Bone marrow (tissue), 2 donors: ENCODE results near the gene SLC9A5.

Experiments used
- DNase-seq, 2 donors: peaks; one replicate each; lab custom pipeline; 2025; lab: John Stamatoyannopoulos, UW

The SLC9A5 gene

DNA sequence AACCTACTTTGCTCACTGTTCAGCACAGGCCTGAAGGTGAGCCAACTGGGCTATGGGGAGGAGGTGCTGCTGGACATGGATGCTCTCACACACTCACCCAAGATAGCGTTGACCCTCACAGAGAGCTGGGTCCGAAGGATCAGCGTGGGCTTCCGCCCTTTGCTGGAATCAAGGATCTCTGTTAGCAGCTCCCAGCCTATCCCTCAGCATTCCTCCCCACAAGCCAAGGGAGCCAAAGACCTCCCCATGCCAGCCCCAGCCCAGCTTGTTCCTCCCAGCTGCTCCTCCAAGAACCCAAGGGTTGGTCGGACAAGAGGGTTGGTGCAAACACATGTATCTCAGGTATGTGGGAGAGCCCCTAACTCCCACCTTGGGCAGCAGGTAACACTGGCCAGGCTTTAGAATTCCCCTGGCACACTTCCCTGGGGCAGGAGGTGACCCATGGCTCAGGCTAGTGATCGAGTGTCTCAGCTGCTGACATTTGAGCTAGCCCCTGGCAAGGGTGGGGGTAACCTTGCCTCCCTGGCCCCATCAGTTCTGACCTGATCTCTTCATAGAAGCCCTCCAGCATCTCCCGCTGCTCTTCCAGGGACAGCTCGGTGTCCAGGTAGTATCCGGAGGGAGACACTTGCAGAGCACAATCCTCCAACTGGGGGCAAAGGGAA, 9.8 kb upstream of the SLC9A5 start:
- no peak for DNase-seq

DNA sequence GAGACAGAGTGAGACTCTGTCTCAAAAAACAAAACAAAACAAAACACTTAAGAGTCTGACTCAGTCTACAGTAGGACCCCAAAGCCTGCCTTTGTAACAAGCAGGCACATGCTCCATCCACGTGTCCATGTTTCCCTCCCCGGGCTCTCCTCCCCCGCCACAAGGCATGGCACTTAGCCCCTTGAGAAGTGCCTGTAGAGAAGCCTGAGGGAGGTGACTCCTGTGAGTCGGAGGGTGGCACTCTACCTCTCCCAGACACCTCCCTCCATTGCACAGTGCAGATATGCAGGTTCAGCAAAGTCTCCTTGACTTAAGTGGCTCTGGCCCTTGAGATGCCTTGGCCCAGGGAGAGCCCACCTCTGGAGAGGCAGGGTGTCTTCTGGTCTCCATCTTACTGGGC, 8.3 kb upstream of the SLC9A5 start:
- no peak for DNase-seq

DNA sequence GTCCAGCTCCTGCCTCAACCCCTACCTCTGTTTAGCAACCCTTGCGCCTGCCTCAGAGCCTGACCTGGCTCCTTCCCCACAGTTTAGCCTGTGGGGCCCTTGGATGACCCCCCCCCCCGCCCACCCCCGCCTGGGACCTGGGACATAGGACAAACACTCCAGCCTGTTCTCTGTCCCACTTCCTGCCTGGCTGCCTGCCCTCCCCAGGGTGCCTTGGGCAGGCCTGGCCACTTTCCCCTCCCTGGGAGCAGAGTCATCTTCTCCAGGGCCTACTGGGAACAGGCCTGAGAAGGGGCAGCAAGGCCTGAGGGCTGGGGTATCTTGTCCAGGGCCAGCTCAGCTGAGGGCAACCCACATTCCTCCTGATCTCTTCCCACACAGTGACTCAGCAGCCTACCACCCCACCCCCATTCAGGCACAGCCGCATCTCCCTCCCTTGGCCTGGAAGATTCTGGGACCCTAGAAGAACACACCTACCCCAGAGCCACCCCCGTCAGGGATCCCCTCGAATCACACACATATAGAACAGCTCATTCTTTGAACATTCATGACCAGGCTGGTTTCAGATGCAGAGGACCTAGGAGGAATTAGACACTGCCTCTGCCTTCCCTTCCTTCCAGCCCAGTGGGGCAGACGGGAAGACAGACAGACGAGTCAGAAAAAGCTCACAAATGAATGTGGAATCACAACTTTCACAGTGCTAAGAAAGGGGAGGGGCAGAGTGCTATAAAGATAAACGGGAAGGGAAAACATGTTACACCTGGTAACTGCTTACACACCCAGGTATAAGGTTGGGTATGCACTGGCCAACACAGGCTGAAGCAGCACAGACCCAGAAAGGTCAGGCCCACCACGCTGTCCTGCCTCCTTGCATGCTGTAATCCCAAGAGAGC, 7.5 kb upstream of the SLC9A5 start:
- no peak for DNase-seq

DNA sequence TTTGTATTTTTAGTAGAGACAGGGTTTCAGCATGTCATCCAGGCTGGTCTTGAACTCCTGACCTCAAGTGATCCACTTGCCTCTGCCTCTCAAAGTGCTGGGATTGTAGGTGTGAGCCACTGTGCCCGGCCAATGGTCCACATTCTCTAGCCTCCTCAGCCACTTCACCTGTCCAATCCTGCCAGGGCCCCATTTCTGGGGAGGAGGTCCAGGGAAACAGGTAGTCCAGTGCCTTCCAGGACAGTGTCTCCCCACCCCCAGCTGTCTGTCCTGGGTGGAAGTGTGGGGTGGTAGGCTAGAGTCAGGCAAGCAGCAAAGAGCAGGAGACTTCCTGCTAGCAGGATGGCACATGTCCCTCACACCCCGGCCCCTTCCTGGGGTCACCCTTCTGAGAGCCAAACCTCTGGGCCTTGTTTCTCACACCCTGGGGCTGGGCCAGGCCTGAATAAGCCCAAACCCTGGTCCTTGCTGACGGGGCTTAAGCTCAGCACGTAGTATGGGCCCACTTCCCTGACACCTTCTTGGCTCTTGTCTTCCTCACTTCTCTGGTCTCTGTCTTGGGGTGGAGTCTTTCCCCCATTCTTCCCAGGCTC, 6.5 kb upstream of the SLC9A5 start:
- no peak for DNase-seq

DNA sequence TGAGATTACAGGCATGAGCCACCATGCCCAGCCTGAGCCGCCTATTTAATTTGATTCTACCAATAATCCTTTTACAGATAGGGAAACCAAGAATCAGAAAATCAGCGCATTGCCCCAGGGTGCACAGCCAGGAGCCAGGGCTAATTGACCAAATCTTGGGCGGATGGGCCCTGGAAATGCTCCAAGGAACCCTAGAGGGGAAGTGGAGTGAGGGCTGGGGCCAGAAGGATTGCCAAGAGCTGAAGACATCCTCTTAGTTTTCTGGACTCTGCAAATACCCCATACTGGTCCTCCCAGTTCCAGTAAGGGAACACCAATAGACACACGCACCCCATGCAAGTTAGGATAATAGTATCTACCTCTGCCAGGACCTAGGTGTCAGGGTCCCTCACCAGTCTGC, 5.3 kb upstream of the SLC9A5 start:
- DNase-seq = no peak

DNA sequence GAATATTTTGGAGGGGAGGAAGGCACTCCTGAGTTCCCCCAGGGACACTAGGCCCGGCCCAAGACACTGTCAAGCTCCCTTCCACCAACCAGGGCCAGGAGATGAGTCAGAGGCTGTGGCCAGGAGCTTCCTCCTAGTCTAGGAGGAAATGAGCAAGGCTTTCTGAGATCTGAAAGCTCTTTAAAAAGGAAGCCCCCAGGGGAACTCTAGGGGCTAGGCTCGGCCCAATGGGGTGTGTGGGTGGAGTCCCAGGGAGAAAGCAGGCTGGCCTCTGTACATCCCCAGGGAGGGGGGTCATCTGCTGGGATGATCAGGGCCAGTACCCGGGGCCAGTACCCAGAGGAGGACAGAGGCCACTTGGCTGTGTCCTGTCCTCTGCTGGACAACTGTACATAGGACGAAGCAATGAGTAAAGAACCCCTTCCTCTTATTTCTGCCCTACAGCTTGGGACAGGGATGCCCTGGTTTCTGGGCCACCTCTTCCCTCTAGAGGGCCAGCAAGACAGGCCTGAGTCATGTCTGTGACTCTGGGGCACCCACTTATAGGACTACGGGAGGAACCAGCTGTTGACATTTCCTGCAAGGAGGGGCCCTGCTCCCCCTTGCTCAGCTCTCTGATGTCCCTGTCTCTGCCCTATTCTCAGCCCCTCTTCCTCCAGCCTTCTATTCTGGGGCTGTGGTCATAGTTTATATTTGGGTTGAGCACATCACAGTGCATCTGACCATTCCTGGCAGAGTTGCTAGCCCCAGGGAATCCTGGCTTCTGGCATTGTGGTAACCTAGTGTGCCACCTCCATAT, 4.2 kb upstream of the SLC9A5 start:
- DNase-seq = peak; percentile 82 to 98

DNA sequence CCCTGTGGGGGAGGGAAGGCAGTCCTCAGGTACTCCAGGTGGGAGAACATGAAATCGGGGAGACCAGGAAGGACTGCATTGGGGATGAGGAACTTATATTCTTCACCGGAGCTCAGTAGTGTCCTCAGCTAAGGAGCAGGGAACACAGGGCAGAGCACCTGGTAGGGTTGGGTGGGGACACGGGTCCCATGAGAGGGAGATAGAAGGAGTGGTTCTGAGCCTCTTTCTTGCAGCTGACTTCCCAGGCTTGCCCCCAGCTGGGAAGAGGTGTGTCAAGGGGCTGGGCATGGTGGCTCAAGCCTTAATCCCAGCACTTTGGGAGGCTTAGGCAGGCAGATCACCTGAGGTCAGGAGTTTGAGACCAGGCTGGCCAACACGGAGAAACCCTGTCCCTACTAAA, 3.6 kb upstream of the SLC9A5 start:
- no peak for DNase-seq

DNA sequence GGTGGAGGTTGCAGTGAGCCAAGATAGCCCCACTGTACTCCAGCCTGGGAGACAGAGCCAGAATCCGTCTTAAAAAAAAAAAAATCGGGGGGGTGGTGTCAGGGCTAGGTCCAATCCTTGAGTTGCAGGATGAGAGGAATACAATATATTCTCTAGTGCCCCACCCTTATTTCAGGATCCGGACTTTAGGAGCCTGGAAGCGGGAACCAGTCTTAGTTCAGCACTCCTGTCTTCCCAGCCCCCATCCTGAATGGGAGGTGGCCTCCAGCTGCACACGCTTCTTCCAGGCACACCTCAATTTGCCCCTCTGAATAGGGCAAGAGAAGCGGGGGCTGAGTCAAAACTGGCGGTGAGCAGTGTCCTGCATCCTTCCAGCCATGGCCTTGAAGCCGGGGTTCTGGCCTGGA, 3.1 kb upstream of the SLC9A5 start:
- DNase-seq = no peak

DNA sequence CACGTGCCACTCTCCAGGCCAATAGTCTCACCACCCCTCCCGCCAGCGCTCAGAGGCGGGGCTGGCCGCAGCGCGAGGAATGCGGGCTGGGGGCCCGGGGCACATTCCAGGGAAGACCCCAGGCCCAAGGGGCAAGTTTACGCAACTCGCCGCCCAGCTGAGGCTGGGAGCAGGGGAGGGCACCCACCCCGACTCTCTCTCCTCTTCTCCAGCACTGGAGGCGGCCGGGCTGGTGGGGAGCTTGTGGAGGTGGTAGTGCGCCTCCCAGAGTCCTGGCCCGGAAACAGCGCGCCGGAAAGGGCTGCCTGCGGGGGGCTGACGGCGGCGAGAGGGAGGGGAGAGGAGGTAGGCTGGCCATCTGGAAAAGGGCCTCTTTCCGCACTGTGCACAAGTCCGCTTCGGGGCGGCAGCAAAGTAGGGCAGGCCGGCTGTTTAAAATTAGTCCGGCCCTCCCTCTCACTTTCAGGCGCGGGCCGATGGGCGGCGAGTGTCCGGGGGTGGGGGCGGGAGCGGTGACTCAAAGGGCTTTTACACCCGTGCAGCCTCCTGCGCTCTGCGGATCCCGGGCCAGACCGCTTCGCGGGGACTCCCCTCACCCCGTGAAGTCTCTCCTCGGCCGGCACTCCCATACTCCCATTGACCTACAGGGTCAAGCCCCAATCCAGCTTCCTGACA, 2.6 kb upstream of the SLC9A5 start:
- peak; percentile 34 to 82 for DNase-seq

DNA sequence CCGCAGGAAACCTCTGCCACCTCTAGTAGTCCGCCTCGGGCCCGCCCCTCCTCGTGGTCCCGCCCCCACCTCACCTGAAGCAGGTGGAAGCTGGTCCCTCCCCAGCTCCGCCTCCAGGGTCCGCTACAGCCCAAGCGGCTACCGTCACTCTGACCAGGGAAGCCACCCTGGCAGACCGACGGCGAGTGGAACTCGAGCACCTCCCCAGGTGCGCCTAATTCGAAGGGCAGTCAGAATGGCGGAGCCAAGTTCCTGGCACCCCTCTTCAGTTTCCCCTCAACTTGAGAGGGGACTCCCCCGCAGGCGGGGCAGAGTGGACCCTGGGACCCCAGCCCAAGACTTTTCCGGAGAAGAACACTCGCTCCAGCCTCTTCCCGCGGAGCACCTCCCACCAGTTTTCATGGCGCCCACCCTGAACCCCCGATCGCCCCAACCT, 2.0 kb upstream of the SLC9A5 start:
- DNase-seq = no peak

DNA sequence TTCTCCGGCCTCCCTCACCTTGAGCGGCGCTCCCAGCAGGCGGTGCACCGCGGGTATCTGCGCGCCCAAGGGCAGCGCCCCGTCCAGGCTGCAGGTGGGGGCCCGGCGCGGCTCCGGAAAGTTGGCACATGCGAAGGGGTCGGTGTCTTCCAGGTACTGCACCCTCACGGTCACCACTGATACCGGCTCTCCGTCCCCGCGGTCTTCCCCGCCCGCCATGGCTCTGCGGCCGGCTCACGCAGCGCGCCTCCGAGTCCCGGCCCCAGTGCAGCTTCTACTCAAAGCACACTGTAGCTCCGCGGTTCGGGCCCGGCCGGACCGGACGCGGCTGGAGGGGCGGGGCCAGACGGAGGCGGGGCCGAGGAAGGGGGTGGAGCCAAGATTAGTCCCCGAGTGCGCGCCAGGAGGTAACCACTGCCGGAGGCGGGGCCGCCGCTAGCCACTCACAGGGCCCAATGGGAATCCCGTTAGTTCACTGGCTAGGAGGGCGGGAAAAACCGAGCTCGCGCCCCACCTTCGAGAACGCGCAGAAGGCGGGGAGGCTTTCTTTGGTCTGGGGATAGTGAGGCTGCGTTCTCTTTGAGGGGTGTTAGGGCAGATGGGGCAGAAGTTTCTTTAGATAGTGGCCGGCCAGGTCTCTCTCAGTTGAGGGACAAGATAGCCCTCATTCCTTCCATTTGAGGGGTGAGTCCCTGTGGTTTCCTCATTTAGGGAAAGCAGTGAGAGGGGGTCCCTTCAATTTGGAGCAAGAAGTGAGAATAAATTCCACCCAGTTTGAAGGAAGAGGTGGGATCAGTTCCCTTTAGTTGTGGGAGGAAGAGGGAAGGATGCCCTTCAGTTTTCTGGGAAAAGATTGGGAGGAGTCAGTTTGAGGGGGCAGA, 1.3 kb upstream of the SLC9A5 start, which contains the start of gene FHOD1:
Gene FHOD1, minus strand, starts transcription at position 290 of the 881 bp plus-strand sequence. Its CDS starts 71 bp downstream, at position 219.
- peak; percentile 92 to 95 for DNase-seq

DNA sequence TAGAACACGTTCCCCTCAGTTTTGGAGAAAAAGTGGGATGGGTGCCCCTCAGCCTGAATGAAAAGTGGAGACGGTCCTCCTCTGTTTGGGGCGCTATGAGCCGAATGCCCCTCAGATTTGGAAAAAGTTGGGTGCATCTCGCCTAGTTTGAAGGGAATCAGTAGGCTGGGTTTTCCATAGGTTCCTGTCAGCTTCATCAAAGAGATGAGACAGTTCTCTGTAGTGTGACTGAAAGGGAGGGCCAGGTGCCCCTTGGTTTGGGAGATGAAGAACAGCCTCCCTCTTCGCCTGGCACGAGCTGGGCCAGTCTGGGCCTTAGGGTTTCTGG, 742 bp upstream of the SLC9A5 start:
- no peak for DNase-seq

DNA sequence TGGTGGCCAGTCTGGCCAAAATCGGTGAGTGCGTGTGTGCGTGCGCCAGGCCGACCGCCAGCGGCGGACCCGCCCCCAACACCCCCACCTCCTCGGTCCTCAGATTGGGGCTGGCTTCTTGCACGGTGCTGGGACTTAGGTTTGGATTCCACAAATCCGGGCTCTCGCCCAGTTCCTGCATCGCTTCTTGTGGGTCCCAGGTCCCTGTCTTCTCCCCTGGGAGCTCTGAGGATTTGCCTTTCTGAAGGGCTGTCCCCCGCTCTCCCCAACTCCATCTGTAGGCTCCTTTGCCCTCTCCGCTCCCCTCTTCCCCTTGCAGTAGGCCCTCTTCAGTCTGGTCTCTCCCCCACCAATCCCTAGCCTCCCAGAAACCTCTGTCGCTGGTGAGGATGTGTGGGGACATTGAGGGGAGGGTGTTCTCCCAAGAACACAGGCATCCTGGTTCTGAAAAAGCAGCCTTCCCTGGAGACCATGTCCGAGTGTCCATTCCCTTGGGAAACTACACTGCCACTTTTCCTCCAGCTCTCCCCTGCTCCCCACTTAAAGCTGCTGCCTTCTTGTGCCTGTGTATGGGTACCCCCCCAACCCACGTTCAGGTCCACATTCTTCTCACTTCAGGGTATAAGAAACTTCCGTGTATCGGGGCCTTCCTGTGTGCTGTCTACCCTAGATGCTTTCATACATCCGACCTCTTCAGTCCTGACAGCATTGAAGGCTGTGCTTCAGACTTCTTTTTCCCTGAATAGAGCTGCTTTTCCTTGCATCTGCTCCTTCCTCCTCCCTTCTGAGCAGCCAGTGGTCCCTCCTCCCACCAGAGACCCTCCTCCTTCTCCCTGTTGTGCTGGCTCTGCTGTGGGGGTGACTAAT, 632 bp downstream of the SLC9A5 start:
- DNase-seq = no peak

DNA sequence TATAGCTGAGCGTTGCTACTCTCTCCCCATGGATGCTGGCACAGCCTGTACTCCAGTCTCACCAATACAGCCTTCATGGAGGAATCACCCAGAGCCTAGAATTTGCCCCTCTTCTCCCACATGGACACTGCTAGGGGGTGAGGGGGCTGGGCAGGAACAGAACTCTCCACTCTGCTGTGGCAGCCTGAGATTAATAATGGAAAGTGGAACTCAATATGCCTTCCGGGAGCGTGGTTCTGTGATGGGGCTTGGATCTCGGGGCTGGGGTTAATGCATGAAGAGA, 1.2 kb downstream of the SLC9A5 start:
- DNase-seq = no peak

DNA sequence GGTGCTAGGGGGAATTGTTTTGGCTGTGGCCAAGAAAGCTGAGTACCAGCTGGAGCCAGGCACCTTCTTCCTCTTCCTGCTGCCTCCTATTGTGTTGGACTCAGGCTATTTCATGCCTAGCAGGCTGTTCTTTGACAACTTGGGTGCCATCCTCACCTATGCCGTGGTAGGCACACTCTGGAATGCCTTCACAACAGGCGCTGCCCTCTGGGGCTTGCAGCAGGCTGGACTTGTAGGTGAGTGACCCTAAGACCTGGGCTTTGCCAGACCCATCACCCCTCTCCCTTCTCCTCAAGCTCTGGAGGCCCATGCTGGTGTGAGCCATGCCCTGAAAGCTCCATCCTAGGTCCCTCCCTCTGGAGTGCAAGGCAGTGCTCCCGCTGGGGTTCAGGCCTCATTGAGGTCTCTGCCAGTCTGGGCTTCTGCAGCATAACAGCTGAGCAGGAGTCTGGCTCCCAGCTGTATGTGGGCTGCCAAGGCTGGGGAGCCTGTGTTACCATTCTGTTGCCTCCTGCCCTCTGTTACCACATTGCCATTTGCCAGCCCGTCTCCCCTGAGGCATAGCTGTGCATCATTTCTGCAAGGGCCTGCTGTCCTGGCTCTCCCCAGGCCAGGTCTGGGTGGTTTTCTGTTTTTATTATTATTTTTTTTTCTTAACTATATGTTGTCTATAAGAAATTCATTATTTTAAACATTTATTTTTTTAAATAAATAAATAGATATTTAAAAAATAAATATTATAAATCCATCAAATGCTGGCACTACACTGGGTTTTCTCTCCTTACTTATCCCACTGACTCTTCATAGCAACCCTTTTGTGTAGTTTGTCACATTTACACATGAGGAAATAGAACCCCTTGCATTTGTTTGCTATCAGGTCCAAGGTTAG, 4.1 kb downstream of the SLC9A5 start:
- DNase-seq = no peak

DNA sequence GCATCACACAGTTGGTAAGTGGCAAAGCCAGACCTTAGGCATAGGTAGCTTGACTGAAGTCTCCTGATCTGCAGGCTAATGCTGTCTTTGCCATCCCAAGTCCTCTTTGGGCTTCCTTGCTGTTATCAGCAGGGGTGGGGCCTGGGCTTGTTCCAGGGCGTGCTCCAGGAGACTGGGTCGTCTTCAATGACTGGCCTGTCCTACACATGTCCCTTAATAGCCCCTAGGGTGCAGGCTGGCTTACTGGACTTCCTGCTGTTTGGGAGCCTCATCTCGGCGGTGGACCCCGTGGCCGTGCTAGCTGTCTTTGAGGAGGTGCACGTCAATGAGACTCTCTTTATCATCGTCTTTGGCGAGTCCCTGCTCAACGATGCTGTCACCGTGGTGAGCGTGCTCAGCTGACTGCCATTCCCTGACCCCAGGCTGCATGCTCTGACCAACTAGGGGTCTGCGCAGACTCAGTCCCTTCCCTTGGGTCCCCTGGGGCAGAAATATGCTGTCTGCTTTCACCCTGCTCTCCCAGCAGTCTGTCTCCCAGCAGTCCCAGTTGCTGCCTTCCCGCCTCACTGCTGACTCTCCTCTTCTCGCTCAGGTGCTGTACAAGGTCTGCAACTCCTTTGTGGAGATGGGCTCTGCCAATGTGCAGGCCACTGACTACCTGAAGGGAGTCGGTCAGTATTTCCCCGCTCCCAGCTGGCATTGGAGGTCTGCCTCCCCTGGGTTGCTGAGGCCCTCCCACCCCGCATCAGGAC, 6.2 kb downstream of the SLC9A5 start:
- DNase-seq = no peak

DNA sequence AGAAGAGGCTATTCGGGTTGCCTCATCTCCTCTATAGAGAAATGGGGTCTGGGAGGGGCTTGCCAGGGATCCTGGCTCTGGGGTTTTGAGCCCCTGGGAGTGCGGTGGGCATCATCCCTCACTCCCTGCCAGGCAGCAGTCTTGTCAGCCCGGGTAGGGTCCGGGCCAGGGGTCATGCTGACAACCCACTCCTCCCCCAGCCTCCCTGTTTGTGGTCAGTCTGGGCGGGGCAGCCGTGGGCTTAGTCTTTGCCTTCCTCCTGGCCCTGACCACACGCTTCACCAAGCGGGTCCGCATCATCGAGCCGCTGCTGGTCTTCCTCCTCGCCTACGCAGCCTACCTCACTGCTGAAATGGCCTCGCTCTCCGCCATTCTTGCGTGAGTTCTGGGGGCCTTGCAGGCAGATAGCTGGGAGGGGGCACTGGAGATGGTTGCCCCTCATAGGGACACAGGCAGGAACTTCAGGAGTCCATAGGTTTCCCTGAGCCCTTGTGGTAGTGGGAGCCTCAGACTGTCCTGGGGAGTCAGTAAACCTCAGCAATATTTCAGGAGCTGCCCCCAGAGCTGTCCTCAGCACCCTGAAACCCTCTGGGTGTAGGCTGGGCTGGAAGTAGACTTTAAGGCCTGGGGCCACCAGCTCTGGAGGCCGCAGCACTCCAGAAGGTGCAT, 6.9 kb downstream of the SLC9A5 start:
- DNase-seq = no peak
